ENCODE results near the gene MARCKS.

Gene MARCKS

DNA sequence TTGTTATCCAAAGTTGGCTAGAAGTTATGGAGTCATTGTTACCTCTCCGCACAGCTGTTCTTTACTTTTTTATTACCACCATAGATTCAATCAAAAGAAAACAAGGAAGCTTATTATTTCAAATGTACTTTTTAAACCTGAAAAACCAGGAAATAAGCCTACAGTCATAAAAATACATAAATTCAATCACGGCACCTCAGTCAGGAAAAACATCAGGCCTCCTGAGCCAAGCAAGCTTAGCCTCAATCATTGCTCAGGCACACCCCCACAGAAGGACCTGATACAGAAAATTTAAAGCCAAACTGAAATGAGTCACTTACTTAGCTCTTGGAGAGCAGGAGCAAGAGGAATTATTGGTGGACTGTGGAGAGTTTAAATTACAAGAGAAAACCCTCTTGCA, 44.3 kb downstream of the MARCKS start:
- no peak overlapping the region for H2BK120ac ChIP-seq (ENCODE audit: low read depth, low read length)
- H3K9me3 ChIP-seq (replicated peaks in 1 of 2; ENCODE audit: control insufficient read depth in 2 of 2, insufficient read depth in 1 of 2, low read depth in 1 of 2, low read length in 2 of 2), result peaks cover 0 to 3% of the 10 kb centered on the region in 2 donors
- peaks cover 2 to 4% of the 10 kb centered on the region in 2 donors for H3K4me1 ChIP-seq (ENCODE audit: control insufficient read depth in 2 of 2, insufficient read depth in 1 of 2, low read depth in 1 of 2, low read length in 2 of 2)
- H3K27me3 ChIP-seq (ENCODE audit: control insufficient read depth in 3 of 3, insufficient read depth in 3 of 3, low read depth in 1 of 3, low read length in 3 of 3), result no peaks in the 10 kb centered on the region
- no CpG with 5 or more reads among the region's 2 CpGs for WGBS, 2 donors (ENCODE audit: extremely low coverage in 2 of 2, insufficient read length in 2 of 2, insufficient replicate concordance in 1 of 2)
- H3K18ac ChIP-seq (ENCODE audit: low read length), result no peak overlapping the region
- H3K4me3 ChIP-seq (ENCODE audit: low read length in 2 of 2), result no peak overlapping the region
- no peak overlapping the region for H2BK12ac ChIP-seq (ENCODE audit: low read length)
- no peak overlapping the region for H4K91ac ChIP-seq (ENCODE audit: low read depth, low read length, poor library complexity)
- no peak for DNase-seq (ENCODE audit: low spot score)
- no peak overlapping the region for H2AK5ac ChIP-seq (ENCODE audit: low read depth, low read length)
- H3K14ac ChIP-seq (ENCODE audit: low read length), result no peak overlapping the region
- H2BK5ac ChIP-seq (ENCODE audit: low read length), result no peak overlapping the region
- H3K27ac ChIP-seq (replicated peaks; ENCODE audit: low read length), result no peak overlapping the region
- H3K36me3 ChIP-seq (replicated peaks in 1 of 2; ENCODE audit: control insufficient read depth in 2 of 2, insufficient read depth in 2 of 2, low read length in 2 of 2), result no peaks in the 10 kb centered on the region
- H3K23ac ChIP-seq (ENCODE audit: low read depth, low read length, poor library complexity), result no peak overlapping the region
- no peak overlapping the region for H3K4me2 ChIP-seq (ENCODE audit: insufficient read depth, low read length, poor library complexity, severe bottlenecking)
- H3K9ac ChIP-seq (ENCODE audit: low read depth, low read length, poor library complexity), result no peak overlapping the region
- H3K79me1 ChIP-seq (ENCODE audit: low read depth, low read length), result no peaks in the 10 kb centered on the region
- no peak overlapping the region for H4K8ac ChIP-seq (ENCODE audit: low read depth, low read length)
- no peak overlapping the region for H2AFZ ChIP-seq (ENCODE audit: low read length)
- no peak overlapping the region for H3K4ac ChIP-seq (ENCODE audit: low read length)
- no peak overlapping the region for H2BK15ac ChIP-seq (ENCODE audit: low read length)

- peaks cover 2 to 4% of the 10 kb centered on the region in 2 donors for H3K4me1 ChIP-seq (ENCODE audit: control insufficient read depth in 2 of 2, insufficient read depth in 1 of 2, low read depth in 1 of 2, low read length in 2 of 2)
- H2AK5ac ChIP-seq (ENCODE audit: low read depth, low read length), result no peak overlapping the region
- no peak overlapping the region for H2BK120ac ChIP-seq (ENCODE audit: low read depth, low read length)
- H2BK5ac ChIP-seq (ENCODE audit: low read length), result no peak overlapping the region
- no peaks in the 10 kb centered on the region for H3K27me3 ChIP-seq (ENCODE audit: control insufficient read depth in 3 of 3, insufficient read depth in 3 of 3, low read depth in 1 of 3, low read length in 3 of 3)
- H3K4me3 ChIP-seq (ENCODE audit: low read length in 2 of 2), result no peak overlapping the region
- H3K23ac ChIP-seq (ENCODE audit: low read depth, low read length, poor library complexity), result no peak overlapping the region
- no peak for DNase-seq (ENCODE audit: low spot score)
- no peaks in the 10 kb centered on the region for H3K36me3 ChIP-seq (replicated peaks in 1 of 2; ENCODE audit: control insufficient read depth in 2 of 2, insufficient read depth in 2 of 2, low read length in 2 of 2)
- H3K14ac ChIP-seq (ENCODE audit: low read length), result no peak overlapping the region
- no peak overlapping the region for H3K4me2 ChIP-seq (ENCODE audit: insufficient read depth, low read length, poor library complexity, severe bottlenecking)
- no peak overlapping the region for H4K8ac ChIP-seq (ENCODE audit: low read depth, low read length)
- H3K18ac ChIP-seq (ENCODE audit: low read length), result no peak overlapping the region
- no peak overlapping the region for H3K4ac ChIP-seq (ENCODE audit: low read length)
- no peak overlapping the region for H2BK12ac ChIP-seq (ENCODE audit: low read length)
- H3K27ac ChIP-seq (replicated peaks; ENCODE audit: low read length), result no peak overlapping the region
- no CpG with 5 or more reads among the region's 9 CpGs for WGBS, 2 donors (ENCODE audit: extremely low coverage in 2 of 2, insufficient read length in 2 of 2, insufficient replicate concordance in 1 of 2)
- peak overlapping the region; percentile 79 for H2AFZ ChIP-seq (ENCODE audit: low read length)
- no peak overlapping the region for H2BK15ac ChIP-seq (ENCODE audit: low read length)
- no peak overlapping the region for H3K9ac ChIP-seq (ENCODE audit: low read depth, low read length, poor library complexity)
- peaks cover 0 to 2% of the 10 kb centered on the region in 2 donors for H3K9me3 ChIP-seq (replicated peaks in 1 of 2; ENCODE audit: control insufficient read depth in 2 of 2, insufficient read depth in 1 of 2, low read depth in 1 of 2, low read length in 2 of 2)
- H3K79me1 ChIP-seq (ENCODE audit: low read depth, low read length), result no peaks in the 10 kb centered on the region
- H4K91ac ChIP-seq (ENCODE audit: low read depth, low read length, poor library complexity), result no peak overlapping the region
Measured at GRCh38 chr6:113903666-113904330, 46.7 kb downstream of the MARCKS start.

DNA sequence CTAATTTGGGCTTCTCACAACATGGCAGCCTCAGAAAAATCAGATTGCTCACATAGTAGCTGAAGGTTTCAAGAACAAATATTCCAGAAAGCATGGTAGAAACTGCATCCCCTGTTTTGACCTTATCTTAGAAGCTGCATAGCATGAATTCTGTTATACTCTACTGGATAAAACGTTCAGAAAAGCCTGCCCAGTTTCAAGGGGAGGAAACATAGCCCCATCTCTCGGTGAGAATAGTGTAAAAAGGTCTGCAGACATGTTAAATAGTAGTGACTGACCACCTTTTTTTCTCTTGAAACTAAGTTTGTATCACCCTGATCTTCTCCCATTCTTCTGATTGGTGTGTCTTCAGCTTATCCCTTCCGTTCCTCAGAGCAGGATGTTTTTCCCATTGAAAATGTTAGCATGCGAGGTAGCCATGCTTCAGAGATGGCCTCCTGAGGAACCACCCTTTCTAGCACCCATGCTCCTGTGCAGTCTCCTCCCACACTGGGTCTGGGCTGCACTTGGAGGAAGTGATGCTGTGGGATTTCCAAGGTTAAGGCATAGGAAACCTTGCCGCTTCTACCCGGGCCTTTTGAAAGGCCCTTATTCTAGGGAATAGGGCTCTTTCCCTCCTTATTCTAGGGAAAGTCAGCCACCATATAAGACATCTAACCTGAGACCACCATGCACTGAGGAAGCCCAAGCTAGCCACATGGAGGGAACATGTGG, 50.1 kb downstream of the MARCKS start:
- no peaks in the 10 kb centered on the region for H3K27me3 ChIP-seq (ENCODE audit: control insufficient read depth in 3 of 3, insufficient read depth in 3 of 3, low read depth in 1 of 3, low read length in 3 of 3)
- H3K4me3 ChIP-seq (ENCODE audit: low read length in 2 of 2), result no peak overlapping the region
- no peak overlapping the region for H3K27ac ChIP-seq (replicated peaks; ENCODE audit: low read length)
- H3K4me2 ChIP-seq (ENCODE audit: insufficient read depth, low read length, poor library complexity, severe bottlenecking), result no peak overlapping the region
- DNase-seq (ENCODE audit: low spot score), result no peak
- no peak overlapping the region for H2BK5ac ChIP-seq (ENCODE audit: low read length)
- WGBS, 2 donors (ENCODE audit: extremely low coverage in 2 of 2, insufficient read length in 2 of 2, insufficient replicate concordance in 1 of 2), result no CpG with 5 or more reads among the region's 6 CpGs
- no peak overlapping the region for H2AK5ac ChIP-seq (ENCODE audit: low read depth, low read length)
- no peak overlapping the region for H2BK120ac ChIP-seq (ENCODE audit: low read depth, low read length)
- H3K23ac ChIP-seq (ENCODE audit: low read depth, low read length, poor library complexity), result no peak overlapping the region
- H4K8ac ChIP-seq (ENCODE audit: low read depth, low read length), result no peak overlapping the region
- no peak overlapping the region for H3K18ac ChIP-seq (ENCODE audit: low read length)
- H3K4me1 ChIP-seq (ENCODE audit: control insufficient read depth in 2 of 2, insufficient read depth in 1 of 2, low read depth in 1 of 2, low read length in 2 of 2), result peaks cover 2 to 4% of the 10 kb centered on the region in 2 donors
- H3K14ac ChIP-seq (ENCODE audit: low read length), result no peak overlapping the region
- H3K4ac ChIP-seq (ENCODE audit: low read length), result no peak overlapping the region
- peaks cover 0 to 2% of the 10 kb centered on the region in 2 donors for H3K9me3 ChIP-seq (replicated peaks in 1 of 2; ENCODE audit: control insufficient read depth in 2 of 2, insufficient read depth in 1 of 2, low read depth in 1 of 2, low read length in 2 of 2)
- no peaks in the 10 kb centered on the region for H3K79me1 ChIP-seq (ENCODE audit: low read depth, low read length)
- no peak overlapping the region for H2BK12ac ChIP-seq (ENCODE audit: low read length)
- H2BK15ac ChIP-seq (ENCODE audit: low read length), result no peak overlapping the region
- H4K91ac ChIP-seq (ENCODE audit: low read depth, low read length, poor library complexity), result no peak overlapping the region
- no peak overlapping the region for H3K9ac ChIP-seq (ENCODE audit: low read depth, low read length, poor library complexity)
- no peak overlapping the region for H2AFZ ChIP-seq (ENCODE audit: low read length)
- H3K36me3 ChIP-seq (replicated peaks in 1 of 2; ENCODE audit: control insufficient read depth in 2 of 2, insufficient read depth in 2 of 2, low read length in 2 of 2), result no peaks in the 10 kb centered on the region

GRCh38 chr6:113908801-113909200, 51.7 kb downstream of the MARCKS start:
- Histone ChIP-seq H3K4me1 (ENCODE audit: control insufficient read depth in 2 of 2, insufficient read depth in 1 of 2, low read depth in 1 of 2, low read length in 2 of 2) (peaks cover 2 to 4% of the 10 kb centered on the region in 2 donors), H3K4me3 (ENCODE audit: low read length in 2 of 2) (no peak overlapping the region), H3K18ac (ENCODE audit: low read length) (no peak overlapping the region), H3K27me3 (ENCODE audit: control insufficient read depth in 3 of 3, insufficient read depth in 3 of 3, low read depth in 1 of 3, low read length in 3 of 3) (no peaks in the 10 kb centered on the region), H3K9ac (ENCODE audit: low read depth, low read length, poor library complexity) (no peak overlapping the region), H4K8ac (ENCODE audit: low read depth, low read length) (no peak overlapping the region), H3K36me3 (replicated peaks in 1 of 2; ENCODE audit: control insufficient read depth in 2 of 2, insufficient read depth in 2 of 2, low read length in 2 of 2) (no peaks in the 10 kb centered on the region), H3K27ac (replicated peaks; ENCODE audit: low read length) (no peak overlapping the region), H3K4me2 (ENCODE audit: insufficient read depth, low read length, poor library complexity, severe bottlenecking) (no peak overlapping the region), H3K23ac (ENCODE audit: low read depth, low read length, poor library complexity) (no peak overlapping the region), H3K79me1 (ENCODE audit: low read depth, low read length) (no peaks in the 10 kb centered on the region), H3K14ac (ENCODE audit: low read length) (no peak overlapping the region), H3K4ac (ENCODE audit: low read length) (no peak overlapping the region), H2BK12ac (ENCODE audit: low read length) (no peak overlapping the region), H2BK120ac (ENCODE audit: low read depth, low read length) (no peak overlapping the region), H2BK15ac (ENCODE audit: low read length) (no peak overlapping the region), H4K91ac (ENCODE audit: low read depth, low read length, poor library complexity) (no peak overlapping the region), H2AK5ac (ENCODE audit: low read depth, low read length) (no peak overlapping the region), H2BK5ac (ENCODE audit: low read length) (no peak overlapping the region), H3K9me3 (replicated peaks in 1 of 2; ENCODE audit: control insufficient read depth in 2 of 2, insufficient read depth in 1 of 2, low read depth in 1 of 2, low read length in 2 of 2) (peaks cover 0 to 2% of the 10 kb centered on the region in 2 donors), H2AFZ (ENCODE audit: low read length) (peak overlapping the region; percentile 12)
- no CpG with 5 or more reads among the region's 3 CpGs for WGBS, 2 donors (ENCODE audit: extremely low coverage in 2 of 2, insufficient read length in 2 of 2, insufficient replicate concordance in 1 of 2)
- no peak for DNase-seq (ENCODE audit: low spot score)

Measured in neuronal stem cell (in vitro differentiated cells).